Neural progenitor cell (in vitro differentiated cells): Measurements from ENCODE around the gene DDI1.

Source experiments
- CTCF ChIP-seq: fragments of 200-600 bp; sonication (generic); IDR thresholded peaks from 2 replicates; pipeline ENCODE4 v1.5.1; 2017; ENCODE audit warnings: antibody characterized with exemption, mild to moderate bottlenecking
- EZH2 ChIP-seq: fragments of 200-600 bp; sonication (generic); IDR thresholded peaks from 2 replicates; pipeline ENCODE4 v1.6.1; 2017; ENCODE audit warnings: antibody characterized with exemption, mild to moderate bottlenecking, moderate library complexity

GRCh38 chr11:104043142-104043541 lies 6.7 kb downstream of the DDI1 start:
- TF ChIP-seq CTCF (no peak), EZH2 (no peak)
